ENCODE measurements around the gene WDR81. TPM values are rescaled to one million over a fixed set of nuclear protein-coding genes. Genes with fewer than 3 reads are reported as not detected.

Gene WDR81
- total RNA-seq, 2 donors from 2014 or later: 32.7 to 41.8 TPM

DNA sequence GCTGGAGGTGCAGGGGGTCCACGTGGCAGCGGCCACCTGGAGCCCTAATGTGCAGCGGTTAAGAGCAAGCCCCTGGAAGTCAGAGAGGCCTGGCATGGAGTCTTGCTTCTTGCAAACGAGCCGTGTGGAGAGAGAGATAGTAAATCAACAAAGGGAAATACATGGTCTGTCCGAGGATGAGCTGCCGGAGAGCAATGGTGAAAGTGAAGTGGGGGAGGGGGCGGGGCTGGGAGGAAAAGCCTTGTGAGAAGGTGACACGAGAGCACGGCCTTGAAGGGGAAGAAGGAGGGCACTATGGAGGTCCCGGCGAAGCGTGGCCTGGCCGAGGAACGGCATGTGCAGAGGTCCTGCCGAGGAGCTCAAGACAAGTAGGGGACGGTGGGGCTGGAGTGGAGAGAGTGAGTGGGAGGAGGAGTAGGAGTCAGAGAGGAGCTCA, 31.3 kb downstream of the WDR81 start:
- Histone ChIP-seq H3K27me3 (replicated peaks; ENCODE audit: insufficient read depth) (no peaks in the 10 kb centered on the region), H3K4me1 (ENCODE audit: control insufficient read depth in 1 of 2, low read depth in 2 of 2) (no peaks in the 10 kb centered on the region), H3K9me3 (no peaks in the 10 kb centered on the region), H3K27ac (no peak overlapping the region), H3K4me3 (no peak overlapping the region), H3K36me3 (no peaks in the 10 kb centered on the region)
- TF ChIP-seq, protein P1, sequence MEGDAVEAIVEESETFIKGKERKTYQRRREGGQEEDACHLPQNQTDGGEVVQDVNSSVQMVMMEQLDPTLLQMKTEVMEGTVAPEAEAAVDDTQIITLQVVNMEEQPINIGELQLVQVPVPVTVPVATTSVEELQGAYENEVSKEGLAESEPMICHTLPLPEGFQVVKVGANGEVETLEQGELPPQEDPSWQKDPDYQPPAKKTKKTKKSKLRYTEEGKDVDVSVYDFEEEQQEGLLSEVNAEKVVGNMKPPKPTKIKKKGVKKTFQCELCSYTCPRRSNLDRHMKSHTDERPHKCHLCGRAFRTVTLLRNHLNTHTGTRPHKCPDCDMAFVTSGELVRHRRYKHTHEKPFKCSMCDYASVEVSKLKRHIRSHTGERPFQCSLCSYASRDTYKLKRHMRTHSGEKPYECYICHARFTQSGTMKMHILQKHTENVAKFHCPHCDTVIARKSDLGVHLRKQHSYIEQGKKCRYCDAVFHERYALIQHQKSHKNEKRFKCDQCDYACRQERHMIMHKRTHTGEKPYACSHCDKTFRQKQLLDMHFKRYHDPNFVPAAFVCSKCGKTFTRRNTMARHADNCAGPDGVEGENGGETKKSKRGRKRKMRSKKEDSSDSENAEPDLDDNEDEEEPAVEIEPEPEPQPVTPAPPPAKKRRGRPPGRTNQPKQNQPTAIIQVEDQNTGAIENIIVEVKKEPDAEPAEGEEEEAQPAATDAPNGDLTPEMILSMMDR (IDR thresholded peaks at IDR 0.05): no peak
- ATAC-seq (ENCODE audit: insufficient number of reproducible peaks, low FRiP score, low read depth) (no peak), DNase-seq (ENCODE audit: low spot score) (no peak)

DNA sequence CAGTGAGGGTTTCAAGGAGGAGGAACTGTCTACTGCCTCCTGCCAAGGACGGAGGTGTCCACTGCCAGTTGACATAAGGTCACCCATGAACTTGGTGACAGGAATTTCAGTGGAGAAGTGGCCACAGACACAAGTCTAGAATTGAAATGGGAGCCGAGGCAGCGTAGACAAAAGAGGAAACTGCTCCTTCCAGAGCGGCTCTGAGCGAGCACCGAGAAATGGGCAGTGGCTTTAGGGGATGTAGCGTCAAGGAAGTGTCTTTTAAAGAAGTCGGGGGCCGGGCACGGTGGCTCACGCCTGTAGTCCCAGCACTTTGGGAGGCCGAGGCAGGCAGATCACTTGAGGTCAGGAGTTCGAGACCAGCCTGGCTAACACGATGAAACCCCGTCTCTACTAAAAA, 34.3 kb downstream of the WDR81 start:
- TF ChIP-seq, protein P1 (IDR thresholded peaks at IDR 0.05): no peak
- no peaks in the 10 kb centered on the region for H3K36me3 ChIP-seq
- DNase-seq (ENCODE audit: low spot score): no peak

DNA sequence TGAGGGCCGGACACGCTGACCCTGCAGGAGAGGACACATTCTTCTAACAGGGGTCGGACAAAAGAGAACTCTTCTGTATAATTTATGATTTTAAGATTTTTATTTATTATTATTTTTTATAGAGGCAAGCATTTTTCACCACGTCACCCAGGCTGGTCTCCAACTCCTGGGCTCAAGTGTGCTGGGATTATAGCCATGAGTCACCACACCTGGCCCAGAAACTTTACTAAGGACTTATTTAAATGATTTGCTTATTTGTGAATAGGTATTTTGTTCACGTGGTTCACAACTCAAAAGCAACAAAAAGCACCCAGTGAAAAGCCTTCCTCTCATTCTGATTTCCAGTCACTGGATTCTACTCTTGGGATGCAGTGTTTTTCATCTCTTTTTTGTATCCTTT, 35.0 kb downstream of the WDR81 start:
- DNase-seq (ENCODE audit: low spot score) (no peak), ATAC-seq (ENCODE audit: insufficient number of reproducible peaks, low FRiP score, low read depth) (no peak)
- H3K27me3 ChIP-seq (replicated peaks; ENCODE audit: insufficient read depth): no peaks in the 10 kb centered on the region
- H3K4me1 ChIP-seq (ENCODE audit: control insufficient read depth in 1 of 2, low read depth in 2 of 2): peaks cover 3 to 18% of the 10 kb centered on the region in 2 donors
- TF ChIP-seq, protein P1 (IDR thresholded peaks at IDR 0.05): no peak
- no peaks in the 10 kb centered on the region for H3K36me3 ChIP-seq
- no peaks in the 10 kb centered on the region for H3K9me3 ChIP-seq
- no peak overlapping the region for H3K27ac ChIP-seq
- H3K4me3 ChIP-seq: no peak overlapping the region

More for the DNA sequence above, 34.3 kb downstream of the WDR81 start:
- no peak overlapping the region for H3K4me3 ChIP-seq
- ATAC-seq (ENCODE audit: insufficient number of reproducible peaks, low FRiP score, low read depth): no peak
- H3K4me1 ChIP-seq (ENCODE audit: control insufficient read depth in 1 of 2, low read depth in 2 of 2): peaks cover 2 to 12% of the 10 kb centered on the region in 2 donors
- no peaks in the 10 kb centered on the region for H3K9me3 ChIP-seq
- no peaks in the 10 kb centered on the region for H3K27me3 ChIP-seq (replicated peaks; ENCODE audit: insufficient read depth)
- no peak overlapping the region for H3K27ac ChIP-seq

DNA sequence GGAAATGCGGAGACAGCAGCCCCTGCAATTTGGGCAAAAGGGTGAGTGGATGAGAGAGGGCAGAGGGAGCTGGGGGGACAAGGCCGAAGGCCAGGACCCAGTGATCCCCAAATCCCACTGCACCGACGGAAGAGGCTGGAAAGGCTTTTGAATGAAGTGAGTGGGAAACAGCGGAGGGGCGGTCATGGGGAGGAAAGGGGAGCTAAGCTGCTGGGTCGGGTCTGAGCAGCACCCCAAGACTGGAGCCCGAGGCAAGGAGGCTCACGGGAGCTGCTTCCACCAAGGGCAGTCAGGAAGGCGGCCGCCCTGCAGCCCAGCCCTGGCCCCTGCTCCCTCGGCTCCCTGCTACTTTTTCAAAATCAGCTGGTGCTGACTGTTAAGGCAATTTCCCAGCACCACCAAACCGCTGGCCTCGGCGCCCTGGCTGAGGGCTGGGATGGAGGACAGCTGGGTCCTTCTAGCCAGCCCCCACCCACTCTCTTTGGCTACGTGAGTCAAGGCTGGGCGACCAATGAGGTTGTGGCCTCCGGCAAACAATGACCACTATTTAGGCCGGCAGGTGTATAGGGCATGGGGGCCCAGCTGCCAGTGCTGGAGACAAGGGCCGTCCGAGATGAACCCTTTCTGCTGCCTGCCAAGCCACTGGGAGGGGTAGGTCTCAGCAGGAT, 37.9 kb downstream of the WDR81 start:
- H3K9me3 ChIP-seq: no peaks in the 10 kb centered on the region
- H3K27ac ChIP-seq: peak overlapping the region in 1 of 2 donors; percentile 47
- H3K27me3 ChIP-seq (replicated peaks; ENCODE audit: insufficient read depth): no peaks in the 10 kb centered on the region
- H3K4me1 ChIP-seq (ENCODE audit: control insufficient read depth in 1 of 2, low read depth in 2 of 2): peaks cover 3 to 18% of the 10 kb centered on the region in 2 donors
- no peak for DNase-seq (ENCODE audit: low spot score)
- no peak for ATAC-seq (ENCODE audit: insufficient number of reproducible peaks, low FRiP score, low read depth)
- TF ChIP-seq, protein P1 (IDR thresholded peaks at IDR 0.05): no peak
- no peaks in the 10 kb centered on the region for H3K36me3 ChIP-seq
- peak overlapping the region; percentile 43 for H3K4me3 ChIP-seq

DNA sequence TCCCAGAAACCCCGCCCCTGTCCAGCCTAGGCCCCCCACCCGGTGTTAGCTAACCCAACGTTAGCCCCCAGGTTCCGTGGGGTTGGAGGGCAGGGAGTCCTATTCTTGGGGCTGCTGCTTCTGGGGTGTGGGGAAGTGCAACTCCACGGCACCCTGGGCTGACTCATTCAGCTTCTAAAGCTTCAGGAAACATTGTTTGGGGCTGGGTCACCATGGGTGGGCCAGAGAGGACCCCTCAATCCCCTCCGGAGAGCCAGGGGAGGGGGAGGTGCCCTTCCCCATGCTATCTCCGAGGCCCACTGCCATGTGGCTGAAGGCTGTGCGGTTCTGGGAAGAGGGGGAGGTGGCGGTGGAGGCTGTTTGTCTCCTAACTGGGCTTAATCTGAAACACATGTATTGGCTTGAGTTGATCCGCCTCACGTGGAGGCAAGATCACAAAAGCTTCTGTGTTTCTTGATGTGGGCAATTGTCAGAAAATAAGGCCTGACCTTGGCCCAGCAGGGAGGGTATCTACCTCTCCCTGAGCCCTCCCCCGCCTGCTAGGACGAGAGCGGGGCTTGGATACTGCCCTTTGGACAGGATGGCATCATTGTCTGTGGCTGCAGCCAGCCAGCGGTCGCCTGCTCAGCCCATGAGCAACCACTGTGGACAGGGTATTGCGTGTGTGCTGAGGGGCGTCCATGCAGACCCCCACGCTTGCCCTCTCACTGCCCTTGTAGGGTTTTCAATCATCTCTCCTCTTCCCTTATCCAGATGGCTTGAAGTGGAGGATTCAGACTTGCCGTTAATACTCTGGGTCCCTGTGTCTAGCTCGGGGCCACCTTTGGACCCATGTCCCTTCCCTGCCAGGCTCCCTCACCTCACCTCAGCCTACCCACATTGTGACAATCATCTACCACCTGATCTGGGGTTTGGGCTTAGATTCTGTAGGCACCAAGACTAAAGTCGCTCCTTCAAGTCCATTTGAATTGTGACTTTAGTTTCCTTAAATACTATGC, 38.7 kb downstream of the WDR81 start:
- Histone ChIP-seq H3K4me3 (peak overlapping the region; percentile 43), H3K27ac (peak overlapping the region; percentile 1 to 47), H3K4me1 (ENCODE audit: control insufficient read depth in 1 of 2, low read depth in 2 of 2) (peaks cover 3 to 18% of the 10 kb centered on the region in 2 donors), H3K27me3 (replicated peaks; ENCODE audit: insufficient read depth) (no peaks in the 10 kb centered on the region), H3K9me3 (no peaks in the 10 kb centered on the region), H3K36me3 (no peaks in the 10 kb centered on the region)
- TF ChIP-seq, protein P1 (IDR thresholded peaks at IDR 0.05): no peak
- ATAC-seq (ENCODE audit: insufficient number of reproducible peaks, low FRiP score, low read depth): no peak
- DNase-seq (ENCODE audit: low spot score): no peak
